WTC11 (cell line): ENCODE measurements around the gene CCND3. TPM values are rescaled to one million over a fixed set of nuclear protein-coding genes. Genes with fewer than 3 reads are reported as not detected.

Experiments
- ATAC-seq: fragments of 200-7000 bp; cut with Tn5 transposase; 2 replicates; pipeline ENCODE4 v1.10.0; 2021; ENCODE audit warnings: mild to moderate bottlenecking, moderate library complexity
- CTCF ChIA-PET: fragments of 300-600 bp; sonication (Branson Sonifier 250); formaldehyde crosslinking; loops from one replicate; lab custom pipeline; 2021; ENCODE audit warnings: antibody characterized with exemption; lab: Charles Lee
- POLR2A ChIA-PET: fragments of 350-600 bp; sonication (Branson Sonifier 250); formaldehyde crosslinking; loops from one replicate; lab custom pipeline; 2021; ENCODE audit warnings: antibody characterized with exemption; lab: Charles Lee
- DNase-seq: peaks from one replicate; pipeline ENCODE4 v3.0.0; 2021; ENCODE audit warnings: low spot score
- H3K27ac Mint-ChIP-seq: 2 replicates; pipeline ENCODE4 v1.8.0; 2021; ENCODE audit warnings: mixed read lengths
- H3K27me3 Mint-ChIP-seq: 2 replicates; pipeline ENCODE4 v1.8.0; 2021; ENCODE audit warnings: low read depth, mild to moderate bottlenecking, moderate library complexity, mixed read lengths
- H3K36me3 Mint-ChIP-seq: 2 replicates; pipeline ENCODE4 v1.8.0; 2021; ENCODE audit warnings: mixed read lengths
- H3K4me1 Mint-ChIP-seq: 2 replicates; pipeline ENCODE4 v1.8.0; 2022; ENCODE audit warnings: mixed read lengths
- H3K4me3 Mint-ChIP-seq: 2 replicates; pipeline ENCODE4 v1.8.0; 2021; ENCODE audit warnings: mild to moderate bottlenecking, moderate library complexity, mixed read lengths
- H3K9me3 Mint-ChIP-seq: 2 replicates; pipeline ENCODE4 v1.8.0; 2021; ENCODE audit warnings: mixed read lengths
- AFF4 ChIP-seq: sonication (generic); formaldehyde crosslinking; IDR thresholded peaks from 2 replicates; pipeline ENCODE4 v1.8.1; 2023; ENCODE audit warnings: mild to moderate bottlenecking, missing genetic modification reagents, borderline replicate concordance
- CREM ChIP-seq: sonication (generic); formaldehyde crosslinking; IDR thresholded peaks from 2 replicates; pipeline ENCODE4 v1.8.1; 2022; ENCODE audit warnings: mild to moderate bottlenecking, missing genetic modification reagents, moderate library complexity
- E2F1 ChIP-seq: sonication (generic); formaldehyde crosslinking; IDR thresholded peaks from 2 replicates; pipeline ENCODE4 v1.8.0; 2022; ENCODE audit warnings: mild to moderate bottlenecking, missing genetic modification reagents
- GABPB1 ChIP-seq: sonication (generic); formaldehyde crosslinking; IDR thresholded peaks from 2 replicates; pipeline ENCODE4 v1.8.1; 2023; ENCODE audit warnings: mild to moderate bottlenecking, missing genetic modification reagents
- GTF2I ChIP-seq: fragments of 250-450 bp; sonication (Bioruptor Pico); conservative IDR thresholded peaks from 2 replicates; pipeline ENCODE4 v1.4.0; 2021; ENCODE audit warnings: mild to moderate bottlenecking
- JUN ChIP-seq: sonication (generic); formaldehyde crosslinking; IDR thresholded peaks from 2 replicates; pipeline ENCODE4 v1.8.0; 2023; ENCODE audit warnings: mild to moderate bottlenecking, missing genetic modification reagents
- MLX ChIP-seq: sonication (generic); formaldehyde crosslinking; IDR thresholded peaks from 2 replicates; pipeline ENCODE4 v1.8.1; 2023; ENCODE audit warnings: mild to moderate bottlenecking, missing genetic modification reagents, moderate library complexity
- NFE2L1 ChIP-seq: sonication (generic); formaldehyde crosslinking; IDR thresholded peaks from 2 replicates; pipeline ENCODE4 v1.8.1; 2023; ENCODE audit warnings: missing genetic modification reagents
- OVOL2 ChIP-seq: fragments of 250-450 bp; sonication (Bioruptor Pico); IDR thresholded peaks from 2 replicates; pipeline ENCODE4 v1.9.0; 2021; ENCODE audit warnings: mild to moderate bottlenecking, borderline replicate concordance
- TCF7 ChIP-seq: sonication (generic); formaldehyde crosslinking; IDR thresholded peaks from 2 replicates; pipeline ENCODE4 v1.8.0; 2022; ENCODE audit warnings: mild to moderate bottlenecking, low read depth, missing genetic modification reagents, moderate library complexity
- TEAD4 ChIP-seq: sonication (generic); formaldehyde crosslinking; IDR thresholded peaks from 2 replicates; pipeline ENCODE4 v1.8.0; 2022; ENCODE audit warnings: mild to moderate bottlenecking, missing genetic modification reagents
- ZMAT4 ChIP-seq: fragments of 250-450 bp; sonication (Bioruptor Pico); IDR thresholded peaks from 2 replicates; pipeline ENCODE4 v1.9.0; 2021; ENCODE audit warnings: mild to moderate bottlenecking
- ZNF317 ChIP-seq: sonication (generic); formaldehyde crosslinking; IDR thresholded peaks from 2 replicates; pipeline ENCODE4 v1.8.1; 2023; ENCODE audit warnings: low read depth, mild to moderate bottlenecking, moderate library complexity, missing genetic modification reagents, borderline replicate concordance
- ZNF423 ChIP-seq: fragments of 250-450 bp; sonication (Bioruptor Pico); IDR thresholded peaks from 2 replicates; pipeline ENCODE4 v2.1.2; 2022; ENCODE audit warnings: mild to moderate bottlenecking, moderate library complexity
- ZNF532 ChIP-seq: fragments of 250-450 bp; sonication (Bioruptor Pico); IDR thresholded peaks from 2 replicates; pipeline ENCODE4 v1.9.0; 2021; ENCODE audit warnings: mild to moderate bottlenecking, borderline replicate concordance
- total RNA-seq: library from RNA; stranded (reverse); gene quantifications from 3 replicates; pipeline ENCODE4 v1.2.3, GENCODE V29; 2021
- TF ChIP-seq, protein P1 (sequence below): sonication (generic); formaldehyde crosslinking; IDR thresholded peaks from 2 replicates; pipeline ENCODE4 v1.8.1; 2022; ENCODE audit warnings: mild to moderate bottlenecking, missing genetic modification reagents, moderate library complexity, borderline replicate concordance

Gene CCND3
- total RNA-seq, 1 experiment from 2014 or later = 33.6 TPM

DNA sequence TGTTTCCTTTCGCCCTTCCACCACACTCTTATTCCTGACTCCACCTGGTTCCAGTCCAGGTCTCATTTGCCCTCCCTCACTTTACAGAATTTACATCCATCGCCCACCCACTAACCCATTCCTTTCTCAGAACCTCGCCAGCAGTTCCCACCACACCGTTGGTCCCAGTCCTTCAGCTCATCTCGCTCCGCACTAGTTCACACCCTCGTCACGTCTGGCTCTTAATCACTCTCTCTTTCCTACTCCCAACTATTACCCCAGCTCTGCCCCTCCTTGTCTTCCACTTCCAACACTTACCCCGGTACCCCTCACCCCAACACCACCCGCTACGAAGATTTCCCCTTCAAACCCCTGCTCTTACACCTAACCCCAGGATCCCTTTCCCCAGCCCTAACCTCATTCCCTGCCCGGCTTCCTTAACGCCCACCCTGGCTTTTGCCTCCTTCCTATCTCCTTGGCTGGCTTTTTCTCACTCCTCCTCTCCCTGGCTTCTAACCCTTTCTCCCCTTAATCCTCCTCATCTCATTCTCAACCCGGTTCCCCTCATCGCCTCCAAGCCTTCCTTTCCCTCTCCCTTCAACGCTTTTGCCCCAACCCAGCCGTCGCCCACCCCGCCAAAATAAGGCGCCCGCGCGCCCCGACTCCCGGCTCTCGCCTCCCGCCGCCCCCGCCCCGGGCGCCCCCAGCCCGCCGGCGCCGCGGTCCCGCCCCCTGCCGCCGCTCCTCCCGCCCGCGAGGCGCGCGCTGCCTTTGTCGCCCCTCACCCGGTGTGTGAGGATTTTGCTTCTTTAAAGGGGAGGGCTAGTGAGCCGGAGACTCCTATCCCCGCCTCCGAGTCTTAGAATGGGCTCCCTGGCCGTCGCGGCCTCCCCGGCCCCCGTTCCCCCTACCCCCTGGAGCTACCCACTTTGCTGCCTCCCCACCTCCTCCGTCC lies 47.0 kb downstream of the CCND3 start (continued):
- TF ChIP-seq, protein P1, sequence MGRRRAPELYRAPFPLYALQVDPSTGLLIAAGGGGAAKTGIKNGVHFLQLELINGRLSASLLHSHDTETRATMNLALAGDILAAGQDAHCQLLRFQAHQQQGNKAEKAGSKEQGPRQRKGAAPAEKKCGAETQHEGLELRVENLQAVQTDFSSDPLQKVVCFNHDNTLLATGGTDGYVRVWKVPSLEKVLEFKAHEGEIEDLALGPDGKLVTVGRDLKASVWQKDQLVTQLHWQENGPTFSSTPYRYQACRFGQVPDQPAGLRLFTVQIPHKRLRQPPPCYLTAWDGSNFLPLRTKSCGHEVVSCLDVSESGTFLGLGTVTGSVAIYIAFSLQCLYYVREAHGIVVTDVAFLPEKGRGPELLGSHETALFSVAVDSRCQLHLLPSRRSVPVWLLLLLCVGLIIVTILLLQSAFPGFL (CRISPR knock-in tag) = no peak
- no peak for TF ChIP-seq MLX
- no peak for TF ChIP-seq AFF4 (CRISPR knock-in tag)
- no peak for TF ChIP-seq TCF7 (CRISPR knock-in tag)
- TF ChIP-seq ZNF532 (CRISPR knock-in tag) = no peak
- TF ChIP-seq NFE2L1 (CRISPR knock-in tag) = peak; percentile 24; the same call in 1 of the 2 replicates
- no peak for TF ChIP-seq ZNF317 (CRISPR knock-in tag)
- TF ChIP-seq TEAD4 (CRISPR knock-in tag) = no peak
- TF ChIP-seq GABPB1 (CRISPR knock-in tag) = no peak
- no peak for TF ChIP-seq JUN (CRISPR knock-in tag)
- no peak for TF ChIP-seq ZNF423 (CRISPR knock-in tag)
- no peak for TF ChIP-seq GTF2I (CRISPR knock-in tag)
- no peak for TF ChIP-seq ZMAT4 (CRISPR knock-in tag)

- no peaks in the 10 kb centered on the region for H3K9me3 Mint-ChIP-seq
- H3K27ac Mint-ChIP-seq = no peak overlapping the region
- ATAC-seq (no peak), DNase-seq (no peak)
- H3K36me3 Mint-ChIP-seq = no peaks in the 10 kb centered on the region
- POLR2A ChIA-PET = no interaction called here
- CTCF ChIA-PET = interaction anchor here (0.8 to 5.7 kb wide), 4 partner anchors 28 to 155 kb away, joined by 3 to 53 read pairs (median 4); partner anchors contain the start of genes BYSL, MED20 and TOMM6
- no peak for TF ChIP-seq OVOL2
- TF ChIP-seq E2F1 = no peak
- TF ChIP-seq CREM (CRISPR knock-in tag) = no peak
- H3K4me3 Mint-ChIP-seq = no peak overlapping the region
- H3K27me3 Mint-ChIP-seq = no peaks in the 10 kb centered on the region
- H3K4me1 Mint-ChIP-seq = peaks cover 20% of the 10 kb centered on the region
Measured at GRCh38 chr6:41892921-41893564, 48.6 kb downstream of the CCND3 start.
